NT2/D1 (cell line): ENCODE data around the gene CCDC3.

ENCODE experiments used
- DNase-seq: peaks from one replicate; pipeline ENCODE4 v3.0.0-alpha.2; 2011; ENCODE audit warnings: low read depth, low spot score
- H3K27me3 ChIP-seq: 2 replicates; pipeline ENCODE4 v1.6.0; 2011; ENCODE audit warnings: mild to moderate bottlenecking; ENCODE audit not compliant: insufficient read length, insufficient read depth
- H3K36me3 ChIP-seq: 2 replicates; pipeline ENCODE4 v1.6.1; 2011; ENCODE audit warnings: mild to moderate bottlenecking, low read length, mixed read lengths; ENCODE audit not compliant: insufficient read depth, insufficient read length
- H3K4me1 ChIP-seq: 2 replicates; pipeline ENCODE4 v1.5.1; 2011; ENCODE audit not compliant: insufficient read depth, insufficient read length
- H3K4me3 ChIP-seq: 2 replicates; pipeline ENCODE4 v1.5.1; 2011; ENCODE audit warnings: low read depth; ENCODE audit not compliant: insufficient read length
- H3K9ac ChIP-seq: 2 replicates; pipeline ENCODE4 v1.6.0; 2011; ENCODE audit warnings: low read depth; ENCODE audit not compliant: insufficient read length
- H3K9me3 ChIP-seq: 2 replicates; pipeline ENCODE4 v1.5.1; 2011; ENCODE audit warnings: mild to moderate bottlenecking, low read length; ENCODE audit not compliant: insufficient read depth
- SUZ12 ChIP-seq: IDR thresholded peaks from 2 replicates; pipeline ENCODE4 v1.6.1; 2011; ENCODE audit not compliant: insufficient read length, insufficient read depth; ENCODE audit errors: extremely low read depth
- YY1 ChIP-seq: IDR thresholded peaks from 2 replicates; pipeline ENCODE4 v1.6.1; 2011; ENCODE audit not compliant: insufficient read length, insufficient read depth
- ZNF274 ChIP-seq: IDR thresholded peaks from 2 replicates; pipeline ENCODE4 v1.6.1; 2011; ENCODE audit warnings: mild to moderate bottlenecking, low read depth, low read length

The CCDC3 gene

DNA sequence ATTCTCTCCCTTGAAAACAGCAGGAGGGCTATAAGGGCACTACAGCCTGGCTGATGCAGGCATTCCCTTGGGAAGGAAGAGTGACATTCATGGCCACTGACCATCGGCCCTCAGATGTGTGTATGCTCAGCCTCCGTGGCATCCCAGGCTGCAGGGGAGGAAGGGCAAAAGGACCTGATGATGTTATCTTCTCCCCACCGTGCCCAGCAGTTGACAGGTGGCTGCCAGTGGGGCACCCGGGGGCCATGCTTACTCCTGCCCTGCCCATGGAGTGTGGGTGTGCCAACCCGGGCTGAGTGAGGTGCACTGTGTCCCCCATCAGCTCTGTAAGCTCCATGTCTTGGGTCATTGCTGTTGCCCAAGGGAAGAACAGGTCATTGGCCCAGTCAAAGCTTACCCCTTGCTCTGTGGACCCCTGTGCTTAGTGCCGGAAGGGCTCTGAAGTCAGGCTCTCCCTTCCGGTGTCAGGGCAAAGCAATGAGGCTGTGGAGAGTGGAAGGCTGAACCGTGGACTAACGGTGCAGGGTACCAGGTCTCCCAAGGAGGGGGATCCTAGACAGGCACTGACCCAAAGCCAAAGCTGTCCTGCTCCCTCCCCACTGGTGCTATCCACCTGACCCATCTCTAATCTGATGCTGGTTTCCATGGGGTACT is 92.2 kb downstream of the CCDC3 start:
- Histone ChIP-seq H3K4me1 (no peaks in the 10 kb centered on the region), H3K27me3 (no peaks in the 10 kb centered on the region)
- no peak for DNase-seq

GRCh38 chr10:12908773-12909172 is 92.7 kb downstream of the CCDC3 start:
- Histone ChIP-seq H3K9me3 (no peaks in the 10 kb centered on the region), H3K27me3 (no peaks in the 10 kb centered on the region), H3K36me3 (no peaks in the 10 kb centered on the region), H3K4me3 (no peak overlapping the region), H3K9ac (no peak overlapping the region), H3K4me1 (no peaks in the 10 kb centered on the region)
- TF ChIP-seq ZNF274: no peak
- no peak for TF ChIP-seq SUZ12
- no peak for TF ChIP-seq YY1
- no peak for DNase-seq

More for the DNA sequence above, 92.2 kb downstream of the CCDC3 start:
- Histone ChIP-seq H3K4me3 (no peak overlapping the region), H3K9me3 (no peaks in the 10 kb centered on the region), H3K36me3 (no peaks in the 10 kb centered on the region), H3K9ac (no peak overlapping the region)
- TF ChIP-seq ZNF274: no peak
- no peak for TF ChIP-seq YY1
- TF ChIP-seq SUZ12: no peak

- Histone ChIP-seq H3K9me3 (no peaks in the 10 kb centered on the region), H3K27me3 (no peaks in the 10 kb centered on the region), H3K9ac (no peak overlapping the region), H3K4me1 (no peaks in the 10 kb centered on the region), H3K4me3 (no peak overlapping the region), H3K36me3 (no peaks in the 10 kb centered on the region)
- DNase-seq: no peak
- TF ChIP-seq SUZ12: no peak
Observed at GRCh38 chr10:12907656-12908055, 93.9 kb downstream of the CCDC3 start.

DNA sequence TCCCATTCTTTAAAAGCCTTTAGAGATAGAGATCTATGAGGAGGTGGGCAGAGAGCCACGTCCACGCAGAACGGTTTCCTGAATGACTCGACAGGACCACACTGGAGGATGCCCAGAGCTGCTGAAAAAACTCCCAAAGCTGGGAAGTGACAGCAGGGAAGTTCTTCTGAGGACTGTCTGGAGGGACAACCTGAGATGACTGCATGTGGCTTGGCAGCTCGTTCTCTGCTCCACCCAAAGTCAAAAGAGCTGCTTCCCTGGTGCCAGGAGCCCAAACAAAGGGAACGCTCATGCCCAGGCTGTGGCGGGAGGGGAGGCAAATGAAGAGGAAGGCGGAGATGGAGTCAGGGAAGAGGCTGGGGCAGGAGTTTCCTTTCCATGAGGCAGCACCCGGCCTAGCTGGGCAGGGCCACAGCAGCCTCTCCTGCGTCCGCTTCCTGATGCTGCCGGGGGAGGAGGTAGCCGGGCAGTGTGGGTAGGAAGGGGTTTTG is 95.4 kb downstream of the CCDC3 start:
- Histone ChIP-seq H3K4me3 (no peak overlapping the region), H3K36me3 (no peaks in the 10 kb centered on the region), H3K9ac (no peak overlapping the region), H3K9me3 (no peaks in the 10 kb centered on the region), H3K27me3 (no peaks in the 10 kb centered on the region), H3K4me1 (no peaks in the 10 kb centered on the region)
- TF ChIP-seq YY1 (no peak), ZNF274 (no peak), SUZ12 (no peak)
- DNase-seq: no peak

- Histone ChIP-seq H3K4me1 (no peaks in the 10 kb centered on the region), H3K36me3 (no peaks in the 10 kb centered on the region), H3K27me3 (no peaks in the 10 kb centered on the region), H3K9ac (no peak overlapping the region), H3K9me3 (no peaks in the 10 kb centered on the region), H3K4me3 (no peak overlapping the region)
- no peak for TF ChIP-seq ZNF274
- no peak for TF ChIP-seq SUZ12
- TF ChIP-seq YY1: no peak
- no peak for DNase-seq
Observed at GRCh38 chr10:12905067-12905466, 96.4 kb downstream of the CCDC3 start.

GRCh38 chr10:12902851-12903358 is 98.6 kb downstream of the CCDC3 start:
- Histone ChIP-seq H3K27me3 (no peaks in the 10 kb centered on the region), H3K4me3 (no peak overlapping the region), H3K9me3 (no peaks in the 10 kb centered on the region), H3K36me3 (no peaks in the 10 kb centered on the region), H3K9ac (no peak overlapping the region), H3K4me1 (no peaks in the 10 kb centered on the region)
- peak; percentile 27 for DNase-seq
- TF ChIP-seq ZNF274 (no peak), SUZ12 (no peak), YY1 (no peak)

- no peak for TF ChIP-seq ZNF274
- no peak for TF ChIP-seq SUZ12
- TF ChIP-seq YY1: no peak
- H3K4me1 ChIP-seq: no peaks in the 10 kb centered on the region
- no peaks in the 10 kb centered on the region for H3K36me3 ChIP-seq
- H3K9me3 ChIP-seq: no peaks in the 10 kb centered on the region
- no peak overlapping the region for H3K9ac ChIP-seq
- peak; percentile 59 for DNase-seq
- no peaks in the 10 kb centered on the region for H3K27me3 ChIP-seq
- H3K4me3 ChIP-seq: no peak overlapping the region
Observed at GRCh38 chr10:12902135-12902572, 99.4 kb downstream of the CCDC3 start.

DNA sequence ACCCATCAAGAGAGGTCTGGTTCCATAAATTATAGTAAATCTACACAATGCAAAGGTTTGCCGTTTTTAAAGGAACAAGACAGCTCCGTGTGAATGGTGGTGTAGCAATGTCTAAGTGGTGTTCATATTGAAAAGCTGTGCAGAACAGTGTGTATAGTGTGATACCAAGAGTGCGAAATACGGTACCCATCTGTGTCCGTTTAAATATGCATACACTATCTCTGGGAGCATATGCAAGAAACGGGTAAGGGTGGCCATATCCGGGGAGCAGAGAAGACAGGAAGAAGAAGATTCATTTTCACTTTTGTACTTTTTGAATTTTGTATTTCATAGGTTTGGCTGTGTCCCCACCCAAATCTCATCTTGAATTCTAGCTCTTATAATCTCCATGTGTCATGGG is 102.0 kb downstream of the CCDC3 start:
- no peak for DNase-seq
- no peaks in the 10 kb centered on the region for H3K4me1 ChIP-seq
- H3K4me3 ChIP-seq: no peak overlapping the region
- H3K9ac ChIP-seq: no peak overlapping the region
- no peaks in the 10 kb centered on the region for H3K27me3 ChIP-seq
- H3K36me3 ChIP-seq: no peaks in the 10 kb centered on the region
- no peak for TF ChIP-seq SUZ12
- TF ChIP-seq ZNF274: no peak
- TF ChIP-seq YY1: no peak
- no peaks in the 10 kb centered on the region for H3K9me3 ChIP-seq
